ENCODE data around the gene PMM2. TPM values are rescaled to one million over a fixed set of nuclear protein-coding genes. Genes with fewer than 3 reads are reported as not detected.

PMM2 gene
- total RNA-seq, 1 experiment from 2014 or later, result 53.8 TPM

DNA sequence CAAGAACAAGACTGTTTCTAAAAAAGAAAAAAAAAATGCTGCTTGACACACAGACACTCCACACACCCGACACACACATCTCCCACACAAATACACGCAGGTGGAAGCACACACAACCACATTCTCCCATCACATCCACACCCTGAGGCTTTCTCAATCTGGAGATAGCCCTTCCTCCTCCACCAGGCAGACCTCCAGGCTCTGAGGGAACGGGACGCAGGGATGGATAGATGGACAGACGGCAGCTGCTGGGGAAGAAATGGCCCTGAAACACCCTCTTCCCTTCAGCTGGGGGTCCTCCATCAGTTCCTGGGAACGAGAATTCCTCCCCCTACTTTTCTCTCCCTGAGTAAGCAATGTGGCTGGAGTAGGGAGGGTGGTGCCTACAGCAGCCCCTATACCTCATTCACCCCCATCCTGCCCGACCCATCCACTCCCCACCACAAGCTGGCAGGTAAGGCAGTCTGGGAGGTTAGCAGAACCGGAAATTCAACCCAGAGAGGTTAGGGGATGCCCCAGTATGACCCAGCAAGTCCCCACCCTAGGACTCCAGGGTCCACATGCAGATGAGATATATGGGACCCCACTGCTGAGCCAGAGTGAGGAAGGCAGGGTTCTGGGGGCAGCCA is 80.4 kb downstream of the PMM2 start:
- Mint-ChIP-seq H3K4me3 (no peak overlapping the region), H3K27ac (no peak overlapping the region), H3K36me3 (no peaks in the 10 kb centered on the region), H3K27me3 (ENCODE audit: low read depth) (no peaks in the 10 kb centered on the region), H3K4me1 (peaks cover 13% of the 10 kb centered on the region), H3K9me3 (no peaks in the 10 kb centered on the region)
- no peak; the same call in 1 of the 2 replicates for ATAC-seq
- no peak for DNase-seq (ENCODE audit: low spot score)
- TF ChIP-seq PRDM15 (CRISPR knock-in tag; IDR thresholded peaks at IDR 0.05) (no peak), ZNF423 (CRISPR knock-in tag; IDR thresholded peaks at IDR 0.05) (no peak), HMGXB4 (CRISPR knock-in tag; IDR thresholded peaks at IDR 0.05) (no peak), ZNF512 (CRISPR knock-in tag; IDR thresholded peaks at IDR 0.05; ENCODE audit: borderline replicate concordance) (no peak), CREB1 (CRISPR knock-in tag; IDR thresholded peaks at IDR 0.05) (no peak)
- TF ChIP-seq, protein P1, sequence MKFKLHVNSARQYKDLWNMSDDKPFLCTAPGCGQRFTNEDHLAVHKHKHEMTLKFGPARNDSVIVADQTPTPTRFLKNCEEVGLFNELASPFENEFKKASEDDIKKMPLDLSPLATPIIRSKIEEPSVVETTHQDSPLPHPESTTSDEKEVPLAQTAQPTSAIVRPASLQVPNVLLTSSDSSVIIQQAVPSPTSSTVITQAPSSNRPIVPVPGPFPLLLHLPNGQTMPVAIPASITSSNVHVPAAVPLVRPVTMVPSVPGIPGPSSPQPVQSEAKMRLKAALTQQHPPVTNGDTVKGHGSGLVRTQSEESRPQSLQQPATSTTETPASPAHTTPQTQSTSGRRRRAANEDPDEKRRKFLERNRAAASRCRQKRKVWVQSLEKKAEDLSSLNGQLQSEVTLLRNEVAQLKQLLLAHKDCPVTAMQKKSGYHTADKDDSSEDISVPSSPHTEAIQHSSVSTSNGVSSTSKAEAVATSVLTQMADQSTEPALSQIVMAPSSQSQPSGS (CRISPR knock-in tag; IDR thresholded peaks at IDR 0.05; ENCODE audit: borderline replicate concordance, low read depth), result no peak
- POLR2A ChIA-PET, result interaction anchor here (1.0 to 3.1 kb wide), 2 partner anchors 9 to 72 kb away, joined by 3 to 10 read pairs; partner anchors contain the start of gene CARHSP1
- CTCF ChIA-PET, result interaction anchor here (0.6 to 4.1 kb wide), 6 partner anchors 8 to 268 kb away, joined by 3 to 58 read pairs (median 6); partner anchors contain the start of gene CARHSP1

DNA sequence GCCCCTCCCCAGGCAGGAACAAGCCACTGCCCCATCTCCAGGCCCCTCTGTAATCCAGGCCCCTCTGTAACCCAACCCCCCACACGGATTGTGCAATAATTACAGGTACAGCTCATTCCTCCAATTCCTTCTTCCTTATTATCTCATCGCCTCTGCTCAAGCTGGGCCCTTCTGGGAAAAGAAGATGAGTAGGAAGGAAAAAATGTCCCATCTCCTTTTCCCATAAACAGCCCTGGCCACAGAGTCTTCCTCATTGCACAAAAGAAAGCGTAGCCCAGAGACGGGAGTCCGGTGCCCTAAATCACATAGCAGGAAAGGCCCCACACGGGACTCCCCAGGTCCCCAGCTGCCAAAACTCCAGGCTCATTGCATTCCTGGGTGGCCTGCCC is 80.9 kb downstream of the PMM2 start:
- ChIA-PET POLR2A (interaction anchor here (1.0 to 3.1 kb wide), 2 partner anchors 9 to 72 kb away, joined by 3 to 10 read pairs; partner anchors contain the start of gene CARHSP1), CTCF (interaction anchor here (0.6 to 4.1 kb wide), 6 partner anchors 9 to 268 kb away, joined by 3 to 58 read pairs (median 6); partner anchors contain the start of gene CARHSP1)
- TF ChIP-seq, protein P1 (CRISPR knock-in tag; IDR thresholded peaks at IDR 0.05; ENCODE audit: borderline replicate concordance, low read depth), result no peak
- TF ChIP-seq TCF7 (CRISPR knock-in tag; IDR thresholded peaks at IDR 0.05; ENCODE audit: low read depth) (no peak), CREM (CRISPR knock-in tag; IDR thresholded peaks at IDR 0.05) (no peak), GABPB1 (CRISPR knock-in tag; IDR thresholded peaks at IDR 0.05) (peak; percentile 36; the same call in 1 of the 2 replicates), SMAD4 (CRISPR knock-in tag; IDR thresholded peaks at IDR 0.05) (no peak)
- Mint-ChIP-seq H3K4me1 (peaks cover 13% of the 10 kb centered on the region), H3K27ac (0 out of 2 replicates have a peak overlapping the region, but pooled peaks have one; percentile 93), H3K27me3 (ENCODE audit: low read depth) (no peaks in the 10 kb centered on the region), H3K9me3 (no peaks in the 10 kb centered on the region), H3K4me3 (no peak overlapping the region), H3K36me3 (no peaks in the 10 kb centered on the region)
- ATAC-seq, result no peak
- DNase-seq (ENCODE audit: low spot score), result no peak
